ENCODE results near the gene TOP2A.

DNA sequence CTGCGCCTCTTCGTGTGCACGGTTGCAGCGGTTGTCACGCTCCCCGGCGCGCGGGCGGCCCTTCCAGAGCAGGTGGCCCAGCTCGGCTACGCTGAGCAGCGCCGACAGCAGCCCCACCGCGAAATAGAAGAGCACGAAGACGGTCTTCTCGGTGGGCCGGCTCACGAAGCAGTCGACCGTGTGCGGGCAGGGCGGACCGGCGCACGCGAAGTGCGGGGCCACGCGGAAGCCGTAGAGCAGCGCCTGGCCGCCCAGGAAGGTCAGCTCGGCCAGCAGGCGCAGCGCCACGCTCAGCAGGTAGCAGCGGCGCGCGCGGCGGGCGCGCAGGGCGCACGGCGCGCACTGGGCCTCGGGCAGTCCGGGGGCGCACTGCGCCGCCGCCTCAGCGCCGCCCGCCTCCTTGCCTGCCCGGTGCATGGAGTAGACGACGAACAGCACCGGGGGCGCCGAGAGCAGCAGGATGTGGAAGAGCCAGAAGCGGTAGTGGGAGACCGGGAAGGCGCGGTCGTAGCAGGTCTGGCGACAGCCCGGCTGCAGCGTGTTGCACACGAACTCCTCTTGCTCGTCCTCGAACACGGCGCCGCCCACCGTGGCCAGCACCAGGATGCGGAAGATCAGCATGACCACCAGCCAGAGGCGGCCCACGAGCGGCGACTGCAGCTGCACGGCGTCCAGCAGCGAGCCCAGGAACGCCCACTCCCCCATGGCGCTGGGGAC, 54.4 kb downstream of the TOP2A start:
- peak in 1 of 2 donors; percentile 17 for TF ChIP-seq POLR2AphosphoS5 (IDR thresholded peaks at IDR 0.05; ENCODE audit: insufficient read depth in 1 of 2, low read depth in 1 of 2)
- TF ChIP-seq, protein P1, sequence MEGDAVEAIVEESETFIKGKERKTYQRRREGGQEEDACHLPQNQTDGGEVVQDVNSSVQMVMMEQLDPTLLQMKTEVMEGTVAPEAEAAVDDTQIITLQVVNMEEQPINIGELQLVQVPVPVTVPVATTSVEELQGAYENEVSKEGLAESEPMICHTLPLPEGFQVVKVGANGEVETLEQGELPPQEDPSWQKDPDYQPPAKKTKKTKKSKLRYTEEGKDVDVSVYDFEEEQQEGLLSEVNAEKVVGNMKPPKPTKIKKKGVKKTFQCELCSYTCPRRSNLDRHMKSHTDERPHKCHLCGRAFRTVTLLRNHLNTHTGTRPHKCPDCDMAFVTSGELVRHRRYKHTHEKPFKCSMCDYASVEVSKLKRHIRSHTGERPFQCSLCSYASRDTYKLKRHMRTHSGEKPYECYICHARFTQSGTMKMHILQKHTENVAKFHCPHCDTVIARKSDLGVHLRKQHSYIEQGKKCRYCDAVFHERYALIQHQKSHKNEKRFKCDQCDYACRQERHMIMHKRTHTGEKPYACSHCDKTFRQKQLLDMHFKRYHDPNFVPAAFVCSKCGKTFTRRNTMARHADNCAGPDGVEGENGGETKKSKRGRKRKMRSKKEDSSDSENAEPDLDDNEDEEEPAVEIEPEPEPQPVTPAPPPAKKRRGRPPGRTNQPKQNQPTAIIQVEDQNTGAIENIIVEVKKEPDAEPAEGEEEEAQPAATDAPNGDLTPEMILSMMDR (IDR thresholded peaks at IDR 0.05): no peak
- no peak for TF ChIP-seq POLR2A (IDR thresholded peaks at IDR 0.05)

Measured in vagina (tissue), 2 donors.